GM12878 (cell line): ENCODE results near the gene JAG2. TPM values are rescaled to one million over a fixed set of nuclear protein-coding genes. Genes with fewer than 3 reads are reported as not detected.
A peak's percentile ranks its signal among the peaks of the same experiment; 100 is the strongest.

Source experiments
- CBFB ChIP-seq: IDR thresholded peaks from 2 replicates; pipeline ENCODE4 v1.6.1; 2016; ENCODE audit warnings: antibody characterized with exemption, low read depth
- CREM ChIP-seq: IDR thresholded peaks from 2 replicates; pipeline ENCODE4 v1.6.1; 2014; ENCODE audit warnings: antibody characterized with exemption, low read depth
- EGR1 ChIP-seq, 2 experiments: IDR thresholded peaks; 1 replicate in 1 of 2; 2 replicates in 1 of 2; pipeline ENCODE4 v1.6.1; 2011 to 2012; ENCODE audit warnings: low read depth in 2 of 2, low read length in 2 of 2, borderline replicate concordance in 1 of 2, mild to moderate bottlenecking in 1 of 2, moderate library complexity in 1 of 2
- GATAD2B ChIP-seq: fragments of 450-650 bp; conservative IDR thresholded peaks from 2 replicates; pipeline ENCODE4 v1.6.1; 2017; ENCODE audit warnings: low read depth, mild to moderate bottlenecking, moderate library complexity
- LARP7 ChIP-seq: fragments of 450-650 bp; IDR thresholded peaks from 2 replicates; pipeline ENCODE4 v1.6.1; 2017; ENCODE audit warnings: mild to moderate bottlenecking
- MEF2B ChIP-seq: fragments of 450-650 bp; IDR thresholded peaks from 2 replicates; pipeline ENCODE4 v1.6.1; 2018; ENCODE audit warnings: mild to moderate bottlenecking, moderate library complexity; ENCODE audit not compliant: partially characterized antibody, poor library complexity, severe bottlenecking
- NFYB ChIP-seq: IDR thresholded peaks from 2 replicates; pipeline ENCODE4 v1.6.1; 2011; ENCODE audit warnings: low read depth, mild to moderate bottlenecking, low read length, improper control_type of control experiment, moderate library complexity; ENCODE audit not compliant: insufficient read depth
- NR2F1 ChIP-seq: fragments of 450-650 bp; conservative IDR thresholded peaks from 2 replicates; pipeline ENCODE4 v1.6.1; 2017; ENCODE audit warnings: mild to moderate bottlenecking
- RAD21 ChIP-seq: IDR thresholded peaks from 2 replicates; pipeline ENCODE4 v1.6.1; 2011; ENCODE audit warnings: mild to moderate bottlenecking, low read depth, low read length, moderate library complexity; ENCODE audit not compliant: insufficient read depth
- RAD51 ChIP-seq: fragments of 450-650 bp; IDR thresholded peaks from 2 replicates; pipeline ENCODE4 v1.6.1; 2016; ENCODE audit warnings: moderate library complexity, mild to moderate bottlenecking, inconsistent platforms
- RB1 ChIP-seq: fragments of 450-650 bp; formaldehyde crosslinking; IDR thresholded peaks from 2 replicates; pipeline ENCODE4 v1.6.1; 2017; ENCODE audit warnings: mild to moderate bottlenecking, borderline replicate concordance
- RCOR1 ChIP-seq: conservative IDR thresholded peaks from 2 replicates; pipeline ENCODE4 v1.6.1; 2012; ENCODE audit warnings: low read depth, low read length, improper control_type of control experiment
- RELA ChIP-seq: fragments of 450-650 bp; IDR thresholded peaks from 2 replicates; pipeline ENCODE4 v1.8.0; 2014; ENCODE audit warnings: borderline replicate concordance; ENCODE audit not compliant: partially characterized antibody
- RUNX3 ChIP-seq: IDR thresholded peaks from 2 replicates; pipeline ENCODE4 v1.6.1; 2012; ENCODE audit warnings: low read length, inconsistent platforms
- SMARCA5 ChIP-seq: fragments of 450-650 bp; IDR thresholded peaks from 2 replicates; pipeline ENCODE4 v1.6.1; 2017; ENCODE audit warnings: mild to moderate bottlenecking
- STAT1 ChIP-seq: fragments of 450-650 bp; conservative IDR thresholded peaks from 2 replicates; pipeline ENCODE4 v1.6.1; 2014; ENCODE audit warnings: antibody characterized with exemption, mild to moderate bottlenecking
- polyA plus RNA-seq, 11 experiments: library from polyadenylated mRNA; depleted of rRNA in 4 of 11; unstranded in 6 of 11; stranded (reverse) in 5 of 11; fragments of >200 nt; fragmentation: Nextera tagmentation in 4 of 11; fragmentation: Illumina TruSeq in 1 of 11; extraction: Ambion mirVana in 4 of 11; extraction: Trizol in 1 of 11; gene quantifications; 1 replicate in 1 of 11; 2 replicates in 10 of 11; pipeline versions ENCODE4 v1.2.1 to v1.2.3, GENCODE V29; 2011 to 2016; ENCODE audit warnings: inconsistent platforms in 2 of 11, missing spikeins in 2 of 11, low read depth in 1 of 11
- total RNA-seq, 4 experiments: library from RNA; depleted of rRNA in 3 of 4; stranded (reverse); fragments of >200 nt in 3 of 4; fragmentation: Illumina TruSeq in 1 of 4; extraction: Trizol in 1 of 4; gene quantifications; 2 replicates each; pipeline versions ENCODE4 v1.2.1 to v1.2.3, GENCODE V29; 2013 to 2021
- TF ChIP-seq, protein P1 (sequence below): fragments of 450-650 bp; IDR thresholded peaks from 2 replicates; pipeline ENCODE4 v1.6.1; 2017; ENCODE audit warnings: mild to moderate bottlenecking, moderate library complexity
- TF ChIP-seq, protein P2 (sequence below): fragments of 450-650 bp; IDR thresholded peaks from 2 replicates; pipeline ENCODE4 v1.6.1; 2017; ENCODE audit warnings: borderline replicate concordance
- TF ChIP-seq, protein P3 (sequence below): fragments of 450-650 bp; IDR thresholded peaks from 2 replicates; pipeline ENCODE4 v1.6.1; 2016; ENCODE audit warnings: mild to moderate bottlenecking
- TF ChIP-seq, protein P4 (sequence below): fragments of 450-650 bp; formaldehyde crosslinking; IDR thresholded peaks from 2 replicates; pipeline ENCODE4 v1.4.0; 2022; ENCODE audit warnings: mild to moderate bottlenecking, moderate library complexity

The JAG2 gene
- total and polyA plus RNA-seq, 10 of the 15 experiments (the other 5 are each of a cell fraction or from before 2014, with no cell fraction given), result 0.04 to 0.14 (median 0.06) TPM; not detected in 5

DNA sequence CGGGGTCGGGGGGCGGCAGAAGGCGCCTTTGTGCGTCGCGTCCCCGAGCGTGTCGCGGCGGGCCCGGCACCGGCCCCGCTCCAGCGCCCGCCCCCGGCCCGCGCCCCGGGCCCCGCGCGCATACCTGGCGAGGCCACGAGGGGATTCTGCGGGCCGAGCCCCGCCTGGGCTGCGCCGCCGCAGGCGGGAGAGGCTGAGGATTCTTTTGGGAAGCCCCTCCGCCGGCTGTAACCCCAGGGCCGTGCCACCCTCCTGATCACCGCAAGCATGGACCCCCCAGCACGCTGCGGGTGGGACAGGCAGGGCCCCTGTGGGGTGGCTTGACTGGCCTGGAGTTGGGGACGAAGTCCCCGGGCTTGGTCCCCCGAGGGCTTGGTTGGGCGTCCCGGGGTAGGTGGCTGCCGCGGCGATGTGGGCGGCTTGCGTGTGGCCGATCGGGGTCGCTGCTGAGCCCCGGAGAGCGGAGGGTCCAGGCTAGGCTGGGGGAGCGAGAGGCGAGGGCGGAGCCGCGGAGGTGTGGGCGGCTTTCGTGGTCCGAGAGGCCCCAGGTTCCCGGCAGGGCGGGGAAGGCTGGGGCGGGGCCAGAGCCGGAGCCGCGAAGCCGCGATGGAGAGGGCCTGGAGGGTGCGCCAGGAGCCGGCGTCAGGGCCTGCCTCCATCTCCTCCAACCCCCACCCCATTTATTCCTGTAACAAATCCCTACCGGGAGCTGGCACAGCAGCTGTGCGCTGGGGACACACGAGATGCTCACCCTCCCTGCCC is 75.0 kb downstream of the JAG2 start (continued):
- TF ChIP-seq, protein P1, sequence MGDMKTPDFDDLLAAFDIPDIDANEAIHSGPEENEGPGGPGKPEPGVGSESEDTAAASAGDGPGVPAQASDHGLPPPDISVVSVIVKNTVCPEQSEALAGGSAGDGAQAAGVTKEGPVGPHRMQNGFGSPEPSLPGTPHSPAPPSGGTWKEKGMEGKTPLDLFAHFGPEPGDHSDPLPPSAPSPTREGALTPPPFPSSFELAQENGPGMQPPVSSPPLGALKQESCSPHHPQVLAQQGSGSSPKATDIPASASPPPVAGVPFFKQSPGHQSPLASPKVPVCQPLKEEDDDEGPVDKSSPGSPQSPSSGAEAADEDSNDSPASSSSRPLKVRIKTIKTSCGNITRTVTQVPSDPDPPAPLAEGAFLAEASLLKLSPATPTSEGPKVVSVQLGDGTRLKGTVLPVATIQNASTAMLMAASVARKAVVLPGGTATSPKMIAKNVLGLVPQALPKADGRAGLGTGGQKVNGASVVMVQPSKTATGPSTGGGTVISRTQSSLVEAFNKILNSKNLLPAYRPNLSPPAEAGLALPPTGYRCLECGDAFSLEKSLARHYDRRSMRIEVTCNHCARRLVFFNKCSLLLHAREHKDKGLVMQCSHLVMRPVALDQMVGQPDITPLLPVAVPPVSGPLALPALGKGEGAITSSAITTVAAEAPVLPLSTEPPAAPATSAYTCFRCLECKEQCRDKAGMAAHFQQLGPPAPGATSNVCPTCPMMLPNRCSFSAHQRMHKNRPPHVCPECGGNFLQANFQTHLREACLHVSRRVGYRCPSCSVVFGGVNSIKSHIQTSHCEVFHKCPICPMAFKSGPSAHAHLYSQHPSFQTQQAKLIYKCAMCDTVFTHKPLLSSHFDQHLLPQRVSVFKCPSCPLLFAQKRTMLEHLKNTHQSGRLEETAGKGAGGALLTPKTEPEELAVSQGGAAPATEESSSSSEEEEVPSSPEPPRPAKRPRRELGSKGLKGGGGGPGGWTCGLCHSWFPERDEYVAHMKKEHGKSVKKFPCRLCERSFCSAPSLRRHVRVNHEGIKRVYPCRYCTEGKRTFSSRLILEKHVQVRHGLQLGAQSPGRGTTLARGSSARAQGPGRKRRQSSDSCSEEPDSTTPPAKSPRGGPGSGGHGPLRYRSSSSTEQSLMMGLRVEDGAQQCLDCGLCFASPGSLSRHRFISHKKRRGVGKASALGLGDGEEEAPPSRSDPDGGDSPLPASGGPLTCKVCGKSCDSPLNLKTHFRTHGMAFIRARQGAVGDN, result 0 out of 2 replicates have a peak, but pooled peaks have one; percentile 17
- TF ChIP-seq, protein P2, sequence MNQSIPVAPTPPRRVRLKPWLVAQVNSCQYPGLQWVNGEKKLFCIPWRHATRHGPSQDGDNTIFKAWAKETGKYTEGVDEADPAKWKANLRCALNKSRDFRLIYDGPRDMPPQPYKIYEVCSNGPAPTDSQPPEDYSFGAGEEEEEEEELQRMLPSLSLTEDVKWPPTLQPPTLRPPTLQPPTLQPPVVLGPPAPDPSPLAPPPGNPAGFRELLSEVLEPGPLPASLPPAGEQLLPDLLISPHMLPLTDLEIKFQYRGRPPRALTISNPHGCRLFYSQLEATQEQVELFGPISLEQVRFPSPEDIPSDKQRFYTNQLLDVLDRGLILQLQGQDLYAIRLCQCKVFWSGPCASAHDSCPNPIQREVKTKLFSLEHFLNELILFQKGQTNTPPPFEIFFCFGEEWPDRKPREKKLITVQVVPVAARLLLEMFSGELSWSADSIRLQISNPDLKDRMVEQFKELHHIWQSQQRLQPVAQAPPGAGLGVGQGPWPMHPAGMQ, result no peak
- TF ChIP-seq, protein P3, sequence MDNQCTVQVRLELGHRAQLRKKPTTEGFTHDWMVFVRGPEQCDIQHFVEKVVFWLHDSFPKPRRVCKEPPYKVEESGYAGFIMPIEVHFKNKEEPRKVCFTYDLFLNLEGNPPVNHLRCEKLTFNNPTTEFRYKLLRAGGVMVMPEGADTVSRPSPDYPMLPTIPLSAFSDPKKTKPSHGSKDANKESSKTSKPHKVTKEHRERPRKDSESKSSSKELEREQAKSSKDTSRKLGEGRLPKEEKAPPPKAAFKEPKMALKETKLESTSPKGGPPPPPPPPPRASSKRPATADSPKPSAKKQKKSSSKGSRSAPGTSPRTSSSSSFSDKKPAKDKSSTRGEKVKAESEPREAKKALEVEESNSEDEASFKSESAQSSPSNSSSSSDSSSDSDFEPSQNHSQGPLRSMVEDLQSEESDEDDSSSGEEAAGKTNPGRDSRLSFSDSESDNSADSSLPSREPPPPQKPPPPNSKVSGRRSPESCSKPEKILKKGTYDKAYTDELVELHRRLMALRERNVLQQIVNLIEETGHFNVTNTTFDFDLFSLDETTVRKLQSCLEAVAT, result peak; percentile 36; the same call in 1 of the 2 replicates
- TF ChIP-seq RELA (peak; percentile 17), CREM (peak; percentile 42; the same call in 1 of the 2 replicates), RCOR1 (0 out of 2 replicates have a peak, but pooled peaks have one; percentile 29), LARP7 (peak; percentile 56), MEF2B (peak; percentile 68), STAT1 (no peak), RUNX3 (peak; percentile 35; the same call in 1 of the 2 replicates), EGR1 (IDR thresholded peaks at IDR 0.05; ENCODE audit: borderline replicate concordance in 1 of 2, low read depth in 2 of 2, low read length in 2 of 2) (peak in 1 of 2 experiments; percentile 86; a peak in 2 of 3 replicates), NR2F1 (peak; percentile 10; the same call in 1 of the 2 replicates), NFYB (no peak), GATAD2B (peak; percentile 50), SMARCA5 (peak; percentile 85), RAD21 (peak; percentile 40), RB1 (peak; percentile 72; the same call in 1 of the 2 replicates), CBFB (no peak), RAD51 (no peak)
- TF ChIP-seq, protein P4, sequence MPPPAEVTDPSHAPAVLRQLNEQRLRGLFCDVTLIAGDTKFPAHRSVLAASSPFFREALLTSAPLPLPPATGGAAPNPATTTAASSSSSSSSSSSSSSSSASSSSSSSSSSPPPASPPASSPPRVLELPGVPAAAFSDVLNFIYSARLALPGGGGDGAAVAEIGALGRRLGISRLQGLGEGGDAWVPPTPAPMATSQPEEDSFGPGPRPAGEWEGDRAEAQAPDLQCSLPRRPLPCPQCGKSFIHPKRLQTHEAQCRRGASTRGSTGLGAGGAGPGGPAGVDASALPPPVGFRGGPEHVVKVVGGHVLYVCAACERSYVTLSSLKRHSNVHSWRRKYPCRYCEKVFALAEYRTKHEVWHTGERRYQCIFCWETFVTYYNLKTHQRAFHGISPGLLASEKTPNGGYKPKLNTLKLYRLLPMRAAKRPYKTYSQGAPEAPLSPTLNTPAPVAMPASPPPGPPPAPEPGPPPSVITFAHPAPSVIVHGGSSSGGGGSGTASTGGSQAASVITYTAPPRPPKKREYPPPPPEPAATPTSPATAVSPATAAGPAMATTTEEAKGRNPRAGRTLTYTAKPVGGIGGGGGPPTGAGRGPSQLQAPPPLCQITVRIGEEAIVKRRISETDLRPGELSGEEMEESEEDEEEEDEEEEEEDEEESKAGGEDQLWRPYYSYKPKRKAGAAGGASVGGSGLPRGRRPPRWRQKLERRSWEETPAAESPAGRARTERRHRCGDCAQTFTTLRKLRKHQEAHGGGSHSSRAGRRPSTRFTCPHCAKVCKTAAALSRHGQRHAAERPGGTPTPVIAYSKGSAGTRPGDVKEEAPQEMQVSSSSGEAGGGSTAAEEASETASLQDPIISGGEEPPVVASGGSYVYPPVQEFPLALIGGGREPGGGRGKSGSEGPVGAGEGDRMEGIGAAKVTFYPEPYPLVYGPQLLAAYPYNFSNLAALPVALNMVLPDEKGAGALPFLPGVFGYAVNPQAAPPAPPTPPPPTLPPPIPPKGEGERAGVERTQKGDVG (CRISPR knock-in tag), result no peak
